ENCODE measurements around the gene TMEM132D.

The TMEM132D gene

GRCh38 chr12:129409281-129409680, 494.5 kb downstream of the TMEM132D start:
- no peak for DNase-seq

GRCh38 chr12:129404556-129404955, 499.3 kb downstream of the TMEM132D start:
- DNase-seq = no peak

DNA sequence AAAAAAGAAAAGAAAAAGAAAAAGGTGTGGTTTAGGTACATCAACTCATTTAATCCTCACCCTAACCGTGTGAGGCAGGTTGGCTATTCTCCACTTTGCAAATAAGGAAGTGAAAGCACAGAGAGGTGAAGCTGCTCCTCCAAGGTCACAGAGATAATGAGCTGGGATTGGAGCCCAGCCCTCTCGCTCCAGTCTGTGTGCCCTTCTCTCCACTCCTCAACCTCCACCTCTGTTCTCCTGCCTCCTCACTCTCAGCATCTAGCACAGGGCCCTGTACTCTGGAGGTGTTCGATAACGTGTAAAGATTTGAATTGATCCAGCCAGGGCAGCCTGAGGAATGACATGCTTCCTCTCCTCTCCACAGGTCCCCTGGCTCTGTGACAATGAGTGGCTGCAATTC, 502.3 kb downstream of the TMEM132D start:
- DNase-seq = peak; percentile 82

GRCh38 chr12:129394177-129394825, 509.5 kb downstream of the TMEM132D start:
- DNase-seq = peak; percentile 23

- no peak for DNase-seq
These were observed 510.4 kb downstream of the TMEM132D start for GRCh38 chr12:129393357-129393937.

GRCh38 chr12:129385637-129385990, 518.2 kb downstream of the TMEM132D start:
- DNase-seq = no peak

DNA sequence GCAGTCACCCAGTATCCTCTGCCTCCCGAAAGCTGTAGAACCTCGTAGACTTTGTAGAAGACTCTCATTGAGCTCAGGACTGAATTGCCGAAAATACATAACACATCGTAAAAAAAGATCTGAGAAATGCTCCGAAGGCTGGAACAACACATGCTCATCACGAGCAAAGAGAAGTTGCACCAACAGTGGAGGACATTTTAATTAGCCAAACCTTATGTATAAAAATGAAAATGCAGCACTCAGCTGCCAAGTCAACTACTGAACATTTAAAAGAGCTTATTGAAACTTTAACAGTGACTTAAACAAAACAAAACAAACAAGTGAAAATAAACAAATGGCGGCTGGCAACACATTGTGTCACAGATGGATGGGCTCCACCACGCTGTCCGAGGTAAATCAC, 519.9 kb downstream of the TMEM132D start:
- DNase-seq = no peak

DNA sequence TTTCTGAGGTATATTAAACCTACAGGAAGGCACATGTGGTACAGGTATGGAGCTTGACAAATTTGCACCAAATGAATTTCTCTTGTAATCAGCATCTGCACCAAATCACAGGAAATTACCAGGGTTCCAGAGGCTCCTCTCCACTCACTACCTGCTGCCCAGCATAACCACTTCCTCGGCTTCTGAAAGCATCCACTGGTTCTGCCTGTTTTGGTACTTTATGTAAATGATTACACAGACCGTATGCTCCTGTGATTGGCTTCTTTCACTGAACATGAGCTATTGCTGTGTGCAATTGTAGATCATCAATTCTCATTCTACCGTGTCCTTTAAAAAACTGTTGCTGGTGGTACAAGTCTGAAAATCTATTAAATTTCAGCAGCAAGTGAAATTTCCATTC, 522.1 kb downstream of the TMEM132D start:
- no peak for DNase-seq

GRCh38 chr12:129379076-129379804, 524.6 kb downstream of the TMEM132D start:
- DNase-seq = no peak

DNA sequence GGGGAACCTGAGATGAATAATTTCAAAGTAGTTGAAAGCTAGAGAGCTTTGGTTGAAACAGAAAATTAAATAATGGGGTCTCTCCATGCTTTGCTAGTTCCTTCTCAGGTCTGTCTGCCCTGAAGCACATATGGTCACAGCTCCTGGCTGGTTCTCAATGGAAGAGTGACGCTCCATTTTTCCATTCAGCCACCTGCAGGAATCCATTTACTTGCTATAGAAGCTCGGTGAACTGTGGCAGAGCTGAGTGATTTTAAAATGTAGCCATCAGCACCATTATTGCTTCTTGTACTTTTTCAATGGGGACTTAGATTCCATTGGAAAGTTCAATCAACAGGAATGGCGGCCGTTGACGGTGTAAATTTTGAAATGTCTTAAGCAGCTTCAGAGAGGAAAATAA, 525.3 kb downstream of the TMEM132D start:
- DNase-seq = no peak

DNA sequence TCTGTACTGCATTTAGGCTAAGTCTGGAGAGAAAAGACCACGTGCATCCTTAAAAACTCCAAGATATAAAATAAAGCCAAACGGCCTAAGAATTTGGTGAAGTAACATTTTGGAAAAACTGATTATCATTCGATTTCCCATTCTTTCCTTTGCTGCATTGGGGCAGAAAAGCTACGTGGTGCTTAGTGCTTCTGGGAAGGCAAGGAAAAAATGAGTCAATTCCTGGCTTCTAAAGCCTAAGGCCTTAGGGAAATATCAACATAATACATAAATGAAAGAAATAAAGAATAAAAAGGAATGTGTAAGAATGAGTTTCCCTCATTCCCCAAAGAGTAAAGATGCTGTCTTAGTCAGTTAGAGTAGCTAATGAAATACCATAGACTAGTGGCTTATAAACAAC, 530.1 kb downstream of the TMEM132D start:
- no peak for DNase-seq

- DNase-seq = no peak
These were observed 530.9 kb downstream of the TMEM132D start for GRCh38 chr12:129372876-129373275.

DNA sequence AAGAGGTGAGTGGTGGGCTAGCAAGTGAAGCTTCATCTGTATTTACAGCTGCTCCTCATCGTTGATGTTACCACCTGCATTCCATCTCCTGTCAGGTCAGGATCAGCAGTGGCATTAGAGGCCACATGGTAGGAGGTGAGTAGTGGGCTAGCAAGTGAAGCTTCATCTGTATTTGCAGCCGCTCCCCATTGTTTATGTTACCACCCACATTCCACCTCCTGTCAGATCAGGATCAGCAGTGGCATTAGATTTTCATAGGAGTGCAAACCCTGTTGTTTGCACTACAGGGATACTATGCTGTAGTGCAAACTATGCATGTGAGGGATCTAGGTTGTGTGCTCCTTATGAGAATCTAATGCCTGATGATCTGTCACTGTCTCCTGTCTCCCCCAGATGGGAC, 531.5 kb downstream of the TMEM132D start:
- DNase-seq = no peak

DNA sequence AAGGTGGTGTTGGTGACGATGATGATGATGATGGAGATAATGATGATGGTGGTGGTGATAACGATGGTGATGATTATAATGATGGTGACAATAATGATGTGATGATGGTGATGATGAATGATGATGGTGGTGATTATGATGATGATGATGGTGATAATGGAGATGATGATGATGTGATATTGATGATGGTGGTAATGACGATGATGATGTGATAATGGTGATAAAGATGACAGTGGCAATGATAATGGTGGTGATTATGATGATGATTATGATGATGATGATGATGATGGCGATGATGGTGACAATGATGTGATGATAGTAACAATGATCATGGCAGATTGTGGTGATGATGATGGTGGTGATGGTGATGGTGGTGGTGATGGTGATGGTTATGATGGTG, 532.6 kb downstream of the TMEM132D start:
- DNase-seq = no peak

GRCh38 chr12:129366656-129367055, 537.2 kb downstream of the TMEM132D start:
- DNase-seq = no peak

DNA sequence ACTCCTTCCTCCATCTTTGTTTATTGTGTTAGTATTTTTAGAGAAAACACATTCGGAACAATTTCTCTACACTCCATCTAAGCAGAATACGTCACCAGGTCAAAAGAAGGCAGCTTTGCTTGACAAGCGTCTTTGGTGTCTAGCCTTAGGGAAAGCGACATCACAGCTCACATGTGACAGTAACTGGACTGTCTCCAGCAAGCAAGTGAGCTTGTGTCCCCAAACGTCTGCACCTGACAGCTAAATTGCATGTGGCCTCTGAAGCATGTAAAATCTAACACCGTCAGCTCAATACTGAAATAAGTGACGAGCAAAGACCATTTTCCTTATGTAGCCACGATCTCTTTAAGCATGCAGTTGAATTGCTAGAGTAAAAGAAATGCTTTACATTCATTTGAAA, 540.8 kb downstream of the TMEM132D start:
- DNase-seq = no peak

DNA sequence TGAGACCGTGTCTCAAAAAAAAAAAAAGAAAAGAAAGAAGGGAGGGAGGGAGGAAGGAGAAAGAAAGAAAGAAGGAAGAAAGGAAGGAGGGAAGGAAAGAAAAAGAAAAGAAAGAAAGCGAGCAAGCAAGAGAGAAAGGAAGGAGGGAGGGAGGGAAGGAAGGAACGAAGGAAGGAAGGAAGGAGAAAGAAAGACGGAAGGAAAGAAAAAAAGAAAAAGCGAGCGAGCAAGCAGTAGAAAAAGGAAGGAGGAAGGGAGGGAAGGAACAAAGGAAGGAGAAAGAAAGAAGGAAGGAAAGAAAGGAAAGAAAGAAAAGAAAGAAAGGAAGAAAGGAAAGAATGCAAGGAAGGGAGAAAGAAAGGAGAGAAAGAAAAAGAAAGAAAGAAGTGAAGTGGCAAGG, 546.6 kb downstream of the TMEM132D start:
- no peak for DNase-seq

DNA sequence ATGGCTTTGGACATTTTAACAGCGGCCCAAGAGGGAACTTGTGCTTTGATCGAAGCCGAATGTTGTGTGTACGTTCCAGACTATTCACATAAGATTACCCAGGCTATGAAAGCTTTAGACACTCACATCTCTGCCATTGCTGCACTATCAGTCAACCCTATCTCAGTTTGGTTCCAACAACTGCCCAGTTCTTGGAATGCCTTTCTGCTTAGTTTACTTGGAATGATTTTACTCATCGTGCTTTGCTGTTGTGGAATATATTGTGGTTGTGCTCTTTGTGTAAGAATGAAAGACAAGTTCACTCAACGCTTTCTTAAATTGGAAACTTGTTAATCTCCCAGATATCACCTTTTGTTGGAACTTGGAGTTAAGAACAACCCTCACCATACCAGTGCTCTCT, 552.3 kb downstream of the TMEM132D start:
- no peak for DNase-seq

- no peak for DNase-seq
These were observed 564.5 kb downstream of the TMEM132D start for GRCh38 chr12:129339336-129339735.

GRCh38 chr12:129337413-129337812, 566.4 kb downstream of the TMEM132D start:
- DNase-seq = peak; percentile 71

DNA sequence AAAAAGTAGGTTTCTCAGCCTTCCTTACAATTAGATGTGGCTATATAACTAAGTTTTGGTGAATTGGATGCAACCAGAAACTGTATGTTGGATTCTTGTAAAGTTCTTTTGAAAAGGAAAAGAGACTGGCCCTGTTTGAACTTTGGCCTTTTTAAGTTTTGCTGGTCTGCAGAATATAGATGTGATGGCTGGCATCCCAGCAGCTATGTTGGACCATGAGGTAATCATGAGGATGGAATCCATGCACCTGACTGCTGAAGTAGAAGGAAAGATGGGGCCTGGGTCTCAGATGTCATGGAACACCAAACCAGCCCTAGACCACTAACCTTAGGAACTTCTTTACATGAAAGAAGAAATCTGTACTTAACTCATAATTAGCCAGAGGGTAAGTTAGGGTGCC, 568.1 kb downstream of the TMEM132D start:
- DNase-seq = no peak

DNA sequence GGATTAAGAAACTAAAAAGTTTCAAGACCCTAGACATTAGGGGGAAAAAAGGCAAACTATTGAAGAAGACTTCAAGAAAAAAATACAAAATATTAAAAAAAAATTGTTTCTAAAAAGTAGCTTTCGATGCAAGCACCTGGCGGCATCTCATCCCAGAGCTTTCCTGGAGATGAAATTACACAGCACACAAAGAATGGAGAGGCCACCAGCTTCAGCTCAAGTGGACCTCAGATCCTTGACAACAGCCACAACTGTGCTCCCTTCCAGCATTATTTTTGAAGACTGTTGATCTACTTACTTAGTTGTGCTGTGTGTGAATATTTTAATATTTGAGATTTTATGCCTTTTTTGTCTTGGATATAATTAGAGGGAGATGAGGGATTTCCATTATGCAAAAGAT, 571.5 kb downstream of the TMEM132D start:
- peak; percentile 35 for DNase-seq

- DNase-seq = no peak
These were observed 572.3 kb downstream of the TMEM132D start for GRCh38 chr12:129331356-129332085.

DNA sequence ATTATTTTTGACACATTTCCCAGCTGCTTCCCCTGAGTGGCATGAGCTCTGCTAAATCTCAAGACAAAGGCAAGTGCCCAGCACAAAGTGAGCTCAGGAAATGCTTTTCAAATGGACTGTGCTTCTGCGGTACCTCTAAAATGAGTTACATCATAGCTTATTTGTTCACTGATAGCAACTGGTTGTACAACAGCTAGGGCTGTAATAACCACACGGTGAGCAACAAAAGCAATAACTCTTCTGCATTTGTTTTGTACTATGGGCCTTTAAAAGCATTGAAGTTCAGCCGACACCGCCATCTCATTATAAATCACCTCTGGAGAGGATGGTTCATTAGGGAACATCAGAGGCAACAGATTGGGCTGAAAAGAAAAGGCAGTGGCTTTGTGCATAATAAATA, 575.6 kb downstream of the TMEM132D start:
- DNase-seq = peak; percentile 38
